GM18873 (cell line): ENCODE measurements around the gene ABHD16A.

ENCODE experiments used
- ATAC-seq: cut with Tn5 transposase; IDR thresholded peaks from one replicate; pipeline ENCODE4 v1.9.1; 2021; ENCODE audit warnings: mild to moderate bottlenecking, moderate library complexity, moderate number of reproducible peaks; ENCODE audit not compliant: unreplicated experiment, low FRiP score

Gene ABHD16A

GRCh38 chr6:31651602-31652191, 51.4 kb downstream of the ABHD16A start:
- ATAC-seq: peak; percentile 19

GRCh38 chr6:31645325-31645724, 57.8 kb downstream of the ABHD16A start:
- ATAC-seq: no peak

DNA sequence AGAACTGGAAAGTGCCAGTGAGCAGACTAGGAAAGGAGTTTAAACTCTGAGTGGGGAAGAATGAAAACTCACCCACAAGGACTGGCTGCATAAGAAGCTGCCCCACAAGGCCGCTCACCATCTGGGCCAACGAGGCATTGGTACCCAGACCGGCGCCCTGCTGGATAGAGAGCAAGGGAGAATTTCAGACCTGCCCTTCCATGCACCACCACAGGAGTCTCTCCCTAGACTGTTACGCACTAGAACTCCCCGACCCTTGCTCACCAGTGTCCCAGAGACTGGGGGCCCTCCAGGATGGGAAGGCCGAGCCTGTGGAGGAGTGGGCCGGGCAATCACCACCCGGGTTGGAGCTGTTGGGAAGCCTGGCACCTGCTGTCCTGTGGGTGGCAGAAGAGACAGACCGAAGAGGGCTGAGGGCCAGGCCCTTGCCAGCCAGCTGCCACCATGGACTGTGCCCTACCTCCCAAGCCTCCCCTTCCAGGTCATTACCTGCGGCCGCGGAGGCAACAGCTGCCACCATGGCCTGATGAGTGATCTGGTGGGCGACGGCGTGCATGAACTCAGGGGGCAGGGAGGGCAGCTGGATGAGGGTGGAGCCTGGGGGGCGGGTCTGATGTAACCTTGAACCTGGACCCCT, 59.2 kb downstream of the ABHD16A start:
- no peak for ATAC-seq

DNA sequence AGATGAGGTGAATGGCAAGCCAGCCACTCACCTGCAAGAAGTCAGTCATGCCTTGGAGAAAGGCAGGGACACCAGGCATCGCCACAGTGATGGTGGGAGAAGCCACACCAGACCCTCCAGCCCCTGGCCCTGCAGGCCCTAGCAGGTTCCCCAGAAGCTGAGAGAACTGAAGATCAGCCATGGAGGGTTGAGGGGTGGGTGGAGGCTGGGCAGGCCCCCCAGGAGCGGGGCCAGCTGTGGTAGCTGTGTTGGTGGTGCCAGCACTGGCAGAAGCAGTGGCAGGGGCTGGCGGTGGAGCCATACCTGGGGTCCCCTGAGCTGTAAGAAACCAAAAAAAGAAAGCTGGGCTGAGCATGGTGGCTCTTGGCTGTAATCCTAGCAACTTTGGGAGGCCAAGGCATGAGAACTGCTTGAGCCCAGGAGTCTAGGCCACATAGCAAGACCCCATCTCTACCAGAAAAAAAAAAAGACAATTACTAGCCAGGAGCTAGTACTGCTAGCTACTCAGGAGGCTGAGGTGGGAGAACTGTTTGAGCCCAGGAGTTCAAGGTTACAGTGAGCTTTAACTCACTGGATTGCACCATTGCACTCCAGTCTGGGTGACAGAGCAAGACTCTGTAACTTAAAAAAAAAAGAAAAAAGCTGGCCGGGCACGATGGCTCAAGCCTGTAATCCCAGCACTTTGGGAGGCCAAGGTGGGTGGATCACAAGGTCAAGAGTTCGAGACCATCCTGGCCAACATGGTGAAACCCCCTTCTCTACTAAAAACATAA, 60.1 kb downstream of the ABHD16A start:
- no peak for ATAC-seq

DNA sequence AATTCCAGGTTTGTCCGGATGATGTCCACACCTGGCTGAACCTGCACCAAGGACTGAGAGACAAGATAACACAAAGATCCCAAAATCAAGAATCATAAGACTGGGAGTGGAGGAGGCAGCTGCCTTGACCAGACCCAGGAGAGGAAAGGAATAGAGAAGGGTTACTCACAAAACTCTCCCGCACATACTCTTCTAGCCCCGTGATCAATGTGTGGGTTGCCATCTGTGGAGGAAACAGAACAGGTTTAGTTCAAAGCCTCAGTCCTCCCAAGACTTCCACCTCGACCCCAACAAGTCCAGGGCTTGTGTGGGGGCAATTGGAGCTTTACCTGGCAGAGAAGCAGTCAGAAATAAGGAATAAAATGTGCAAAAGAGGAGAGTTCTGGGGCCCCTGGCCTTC, 61.8 kb downstream of the ABHD16A start:
- ATAC-seq: no peak

DNA sequence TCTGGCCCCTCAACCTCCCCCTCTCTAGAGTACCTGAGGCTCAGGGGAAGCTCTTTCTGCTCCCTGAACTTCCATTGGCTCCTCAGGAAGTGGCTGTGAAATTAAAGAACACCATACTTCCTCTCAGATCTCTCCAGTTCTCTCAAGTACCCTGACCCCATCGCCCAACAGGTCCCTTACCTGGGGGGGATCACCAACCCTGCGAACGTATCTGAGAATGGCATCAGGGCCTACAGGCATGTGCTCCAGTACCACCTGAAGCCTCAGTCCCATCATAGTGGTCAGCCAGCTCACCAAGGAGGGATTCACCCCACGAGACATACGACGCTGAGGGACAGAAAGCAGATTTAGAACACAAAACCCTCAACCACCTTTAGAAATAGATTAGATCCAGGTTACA, 62.5 kb downstream of the ABHD16A start:
- ATAC-seq: no peak

- no peak for ATAC-seq
These were observed 63.7 kb downstream of the ABHD16A start for GRCh38 chr6:31639449-31639861.

GRCh38 chr6:31639043-31639442, 64.1 kb downstream of the ABHD16A start:
- no peak for ATAC-seq
